GM12872 (cell line): ENCODE data around the gene SLC12A9.

Experiments used
- TF ChIP-seq, protein P1 (sequence below): IDR thresholded peaks from 3 replicates; pipeline ENCODE4 v1.5.1; 2011; ENCODE audit warnings: low read depth, mild to moderate bottlenecking, low read length, moderate library complexity; ENCODE audit not compliant: insufficient read depth

SLC12A9 gene

DNA sequence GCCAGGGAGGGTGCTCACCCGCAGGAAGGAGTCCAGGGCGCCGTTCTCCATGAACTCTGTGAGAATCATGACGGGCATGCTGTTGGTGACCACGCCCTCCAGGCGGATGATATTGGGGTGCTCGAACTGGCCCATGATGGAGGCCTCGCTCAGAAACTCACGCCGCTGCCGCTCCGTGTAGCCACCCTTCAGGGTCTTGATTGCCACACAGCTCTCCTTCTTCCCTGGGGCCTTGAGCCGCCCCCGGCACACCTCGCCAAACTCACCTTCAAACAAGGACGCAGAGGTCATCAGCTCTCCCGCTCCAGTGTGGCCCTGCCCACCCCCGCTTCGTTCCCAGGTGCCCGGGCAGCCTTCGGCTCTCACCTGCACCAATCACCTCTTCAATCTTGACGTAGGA is 39.8 kb upstream of the SLC12A9 start:
- TF ChIP-seq, protein P1, sequence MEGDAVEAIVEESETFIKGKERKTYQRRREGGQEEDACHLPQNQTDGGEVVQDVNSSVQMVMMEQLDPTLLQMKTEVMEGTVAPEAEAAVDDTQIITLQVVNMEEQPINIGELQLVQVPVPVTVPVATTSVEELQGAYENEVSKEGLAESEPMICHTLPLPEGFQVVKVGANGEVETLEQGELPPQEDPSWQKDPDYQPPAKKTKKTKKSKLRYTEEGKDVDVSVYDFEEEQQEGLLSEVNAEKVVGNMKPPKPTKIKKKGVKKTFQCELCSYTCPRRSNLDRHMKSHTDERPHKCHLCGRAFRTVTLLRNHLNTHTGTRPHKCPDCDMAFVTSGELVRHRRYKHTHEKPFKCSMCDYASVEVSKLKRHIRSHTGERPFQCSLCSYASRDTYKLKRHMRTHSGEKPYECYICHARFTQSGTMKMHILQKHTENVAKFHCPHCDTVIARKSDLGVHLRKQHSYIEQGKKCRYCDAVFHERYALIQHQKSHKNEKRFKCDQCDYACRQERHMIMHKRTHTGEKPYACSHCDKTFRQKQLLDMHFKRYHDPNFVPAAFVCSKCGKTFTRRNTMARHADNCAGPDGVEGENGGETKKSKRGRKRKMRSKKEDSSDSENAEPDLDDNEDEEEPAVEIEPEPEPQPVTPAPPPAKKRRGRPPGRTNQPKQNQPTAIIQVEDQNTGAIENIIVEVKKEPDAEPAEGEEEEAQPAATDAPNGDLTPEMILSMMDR: no peak

DNA sequence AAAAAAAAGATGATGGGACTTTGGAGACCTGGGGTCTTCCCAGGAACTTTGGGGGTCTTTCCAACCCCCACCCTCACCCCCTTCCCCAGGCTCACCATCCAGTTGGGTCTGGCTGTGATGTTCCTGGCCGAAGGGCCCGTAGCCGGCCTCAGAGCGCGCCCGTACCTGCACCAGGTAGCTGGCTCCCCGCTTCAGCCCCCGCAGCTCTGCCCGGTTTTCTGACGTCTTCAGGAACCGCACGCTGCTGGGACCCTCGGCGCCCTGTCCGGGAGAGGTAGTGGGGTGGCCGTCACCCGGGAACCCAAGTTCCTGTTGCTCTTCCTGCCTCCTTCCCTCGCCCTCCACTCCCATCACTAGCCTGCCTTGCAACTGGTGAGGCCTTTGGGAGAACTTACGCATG is 35.4 kb upstream of the SLC12A9 start:
- TF ChIP-seq, protein P1: no peak

DNA sequence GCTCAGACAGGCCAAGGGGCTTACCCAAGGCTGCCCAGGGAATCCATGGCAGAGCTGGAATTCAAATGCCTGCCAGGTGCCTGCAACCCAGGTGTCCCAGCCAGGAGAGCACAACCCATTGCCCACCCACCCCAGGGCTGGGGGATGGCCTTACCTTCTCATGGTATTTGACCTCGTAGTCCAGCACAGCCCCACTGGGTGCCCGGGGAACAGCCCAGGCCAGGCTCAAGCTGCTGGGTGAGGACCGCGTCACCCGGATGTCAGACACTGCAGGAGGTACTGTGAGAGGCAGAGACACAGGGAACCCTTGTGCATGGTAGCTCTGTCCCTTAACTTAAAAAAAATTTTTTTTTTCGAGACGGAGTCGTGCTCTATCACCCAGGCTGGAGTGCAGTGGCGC is 34.1 kb upstream of the SLC12A9 start:
- TF ChIP-seq, protein P1: no peak

DNA sequence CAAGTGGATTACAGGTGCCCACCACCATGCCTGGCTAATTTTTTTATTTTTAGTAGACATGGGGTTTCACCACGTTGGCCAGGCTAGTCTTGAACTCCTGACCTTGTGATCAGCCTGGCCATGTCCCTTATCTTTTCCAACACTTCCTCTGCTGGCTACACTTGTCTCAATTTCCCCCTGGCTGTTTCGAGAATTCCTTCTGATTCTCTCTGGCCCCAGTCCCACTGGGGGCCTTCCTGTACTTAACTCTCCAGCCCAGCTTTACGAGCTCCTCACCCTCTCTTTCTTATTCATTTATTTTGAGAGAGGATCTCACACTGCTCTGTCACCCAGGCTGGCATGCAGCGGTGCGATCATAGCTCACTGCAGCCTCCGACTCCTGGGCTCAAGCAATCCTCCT is 33.7 kb upstream of the SLC12A9 start:
- TF ChIP-seq, protein P1: no peak

DNA sequence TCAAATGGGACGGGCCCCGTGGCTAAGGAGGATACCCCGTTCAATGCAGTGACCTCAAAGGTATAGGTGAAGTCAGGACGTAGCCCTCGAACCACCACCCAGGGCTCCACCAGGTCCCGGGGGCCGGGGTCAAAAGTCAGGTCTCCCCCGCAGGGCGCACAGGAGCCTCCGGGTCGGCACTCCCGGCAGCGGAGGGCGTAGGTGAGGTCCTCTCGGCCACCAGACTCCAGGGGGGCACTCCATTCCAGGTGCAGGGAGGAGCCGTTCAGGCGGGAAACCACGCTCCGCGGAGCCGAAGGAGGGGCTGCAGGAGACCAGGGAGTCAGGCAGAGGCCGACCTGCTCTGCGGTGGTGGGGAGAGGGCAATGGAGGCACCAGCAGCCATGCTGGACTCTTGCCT is 32.9 kb upstream of the SLC12A9 start:
- TF ChIP-seq, protein P1: no peak

DNA sequence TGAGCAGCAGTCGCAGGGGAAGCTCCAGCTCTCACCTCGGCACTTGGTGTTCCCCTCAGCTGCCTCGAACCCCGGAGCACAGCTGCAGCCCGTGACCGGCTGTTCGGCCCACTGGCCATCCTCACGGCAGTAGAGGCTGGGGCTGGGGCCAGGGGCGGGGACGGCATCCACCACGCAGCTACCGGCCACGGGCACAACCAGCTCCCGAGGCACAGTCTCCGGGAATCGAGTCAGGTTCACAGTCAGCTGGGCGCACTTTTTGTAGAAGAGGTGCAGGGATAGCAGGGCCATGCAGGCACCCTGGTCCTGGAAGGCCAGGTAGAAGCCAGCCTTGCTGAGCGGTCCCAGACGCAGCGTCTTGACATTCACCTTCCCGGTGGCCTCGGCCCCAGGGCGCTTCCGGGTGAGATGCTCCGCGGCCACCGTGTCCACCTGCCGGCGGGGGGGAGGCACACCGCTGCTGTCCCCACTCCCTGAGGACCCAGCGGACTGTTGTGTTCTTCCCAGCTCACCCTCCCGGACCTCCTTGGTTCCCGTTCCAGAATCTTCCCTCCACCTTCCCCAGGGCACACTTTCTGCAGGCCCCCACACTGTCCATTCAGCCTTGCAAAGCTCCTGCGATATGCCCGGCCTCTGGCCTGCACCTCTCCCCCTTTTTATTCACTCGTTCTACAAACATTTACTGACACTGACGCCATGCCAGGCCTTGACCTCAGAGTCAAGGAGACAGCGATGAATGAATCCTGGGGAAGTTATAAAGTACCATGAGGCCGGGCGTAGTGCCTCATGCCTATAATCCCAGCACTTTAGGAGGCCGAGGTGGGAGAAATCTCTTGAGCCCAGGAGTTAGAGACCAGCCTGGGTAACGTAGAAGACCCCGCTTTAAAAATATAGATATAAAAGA is 30.0 kb upstream of the SLC12A9 start:
- TF ChIP-seq, protein P1: no peak

DNA sequence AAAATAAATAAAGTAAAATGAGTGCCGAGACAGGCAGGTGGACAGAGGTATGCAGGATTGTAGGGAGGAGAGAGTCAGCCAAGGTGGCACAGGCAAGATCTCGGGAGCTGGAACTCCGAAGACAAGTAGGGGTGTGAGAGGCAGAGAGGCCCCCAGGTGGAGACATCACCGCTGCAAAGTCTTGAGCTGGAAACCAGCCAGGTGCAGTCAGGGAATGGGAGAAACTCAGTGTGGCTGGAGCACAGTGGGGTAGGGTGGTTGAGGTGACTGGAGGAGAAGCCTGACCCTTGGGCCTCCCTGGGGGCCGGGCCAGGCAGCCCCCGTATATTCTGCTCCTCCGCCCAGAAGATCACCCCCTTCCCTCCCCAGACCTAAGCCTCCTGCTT is 29.4 kb upstream of the SLC12A9 start:
- TF ChIP-seq, protein P1: no peak

DNA sequence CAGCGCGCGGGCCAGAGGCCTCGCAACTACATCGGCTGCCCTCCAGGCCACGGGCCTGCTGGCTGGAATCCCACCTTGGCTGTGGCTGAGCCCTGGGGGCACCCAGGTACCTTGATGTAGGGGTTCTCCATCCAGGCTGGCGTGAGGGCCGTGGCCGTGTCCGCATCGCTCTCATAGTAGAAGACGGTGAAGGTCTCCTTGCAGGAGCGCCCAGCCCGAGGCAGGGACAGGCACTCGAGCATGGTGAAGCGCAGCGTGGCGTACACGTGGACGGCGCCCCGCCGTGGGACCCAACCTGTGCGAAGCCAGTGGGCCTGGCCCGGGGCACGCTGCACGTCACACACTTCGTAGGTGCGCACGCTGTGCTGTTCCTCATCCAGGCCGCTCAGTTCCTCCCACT is 29.0 kb upstream of the SLC12A9 start:
- TF ChIP-seq, protein P1: no peak
